DOHH2 (cell line): Measurements from ENCODE around the gene SLCO3A1.

Source experiments
- CTCF ChIP-seq: fragments of 200-600 bp; sonication (generic); IDR thresholded peaks from one replicate; pipeline ENCODE4 v1.5.1; 2014; ENCODE audit warnings: antibody characterized with exemption, mild to moderate bottlenecking, low read depth, low read length; ENCODE audit not compliant: poor library complexity, severe bottlenecking
- EZH2phosphoT487 ChIP-seq: fragments of 200-600 bp; sonication (generic); IDR thresholded peaks from 2 replicates; pipeline ENCODE4 v1.6.1; 2017; ENCODE audit warnings: borderline replicate concordance, mild to moderate bottlenecking, antibody characterized with exemption, low read length, moderate library complexity, mixed read lengths

GRCh38 chr15:92051716-92052115 is 198.2 kb downstream of the SLCO3A1 start:
- TF ChIP-seq CTCF (no peak), EZH2phosphoT487 (no peak)
